HG03342 (cell line): ENCODE results near the gene TOE1.

Source experiments
- ATAC-seq: cut with Tn5 transposase; IDR thresholded peaks from one replicate; pipeline ENCODE4 v1.9.1; 2021; ENCODE audit warnings: mild to moderate bottlenecking, moderate library complexity; ENCODE audit not compliant: unreplicated experiment

Gene TOE1

GRCh38 chr1:45326627-45327623 lies 13.0 kb upstream of the TOE1 start, which contains the start of gene HPDL:
Gene HPDL, plus strand, starts transcription at chr1:45326895. Its CDS starts 254 bp downstream, at chr1:45327149.
- peak; percentile 59 for ATAC-seq

- no peak for ATAC-seq
Observed at GRCh38 chr1:45327644-45328515, 12.1 kb upstream of the TOE1 start.

GRCh38 chr1:45328680-45329079 lies 11.3 kb upstream of the TOE1 start:
- ATAC-seq, result no peak

- ATAC-seq, result no peak
Observed at GRCh38 chr1:45329445-45329844, 10.5 kb upstream of the TOE1 start.

GRCh38 chr1:45331436-45332345 lies 8.3 kb upstream of the TOE1 start:
- ATAC-seq, result no peak

- no peak for ATAC-seq
Observed at GRCh38 chr1:45332346-45332720, 7.6 kb upstream of the TOE1 start.

- no peak for ATAC-seq
Observed at GRCh38 chr1:45334308-45335245, 5.4 kb upstream of the TOE1 start.

GRCh38 chr1:45335855-45336324 lies 4.1 kb upstream of the TOE1 start:
- ATAC-seq, result no peak

GRCh38 chr1:45337630-45338325 lies 2.2 kb upstream of the TOE1 start:
- no peak for ATAC-seq

- ATAC-seq, result no peak
Observed at GRCh38 chr1:45340816-45341466, 971 bp downstream of the TOE1 start.

GRCh38 chr1:45344499-45344898 lies 4.5 kb downstream of the TOE1 start:
- ATAC-seq, result no peak

- ATAC-seq, result no peak
Observed at GRCh38 chr1:45345014-45345413, 5.0 kb downstream of the TOE1 start.

GRCh38 chr1:45346473-45346872 lies 6.5 kb downstream of the TOE1 start:
- no peak for ATAC-seq

GRCh38 chr1:45348020-45348419 lies 8.1 kb downstream of the TOE1 start:
- ATAC-seq, result no peak

GRCh38 chr1:45348609-45348965 lies 8.6 kb downstream of the TOE1 start:
- no peak for ATAC-seq

GRCh38 chr1:45348966-45349677 lies 9.2 kb downstream of the TOE1 start:
- no peak for ATAC-seq

- no peak for ATAC-seq
Observed at GRCh38 chr1:45351508-45351907, 11.5 kb downstream of the TOE1 start.

- no peak for ATAC-seq
Observed at GRCh38 chr1:45353685-45354084, 13.7 kb downstream of the TOE1 start.
